K562 (cell line): Measurements from ENCODE around the gene TOMM22. TPM values are rescaled to one million over a fixed set of nuclear protein-coding genes. Genes with fewer than 3 reads are reported as not detected.
A peak's percentile ranks its signal among the peaks of the same experiment; 100 is the strongest.

Experiments used
- ARID1B ChIP-seq: fragments of 450-650 bp; IDR thresholded peaks from 2 replicates; pipeline ENCODE4 v1.6.1; 2016; ENCODE audit warnings: antibody characterized with exemption, mild to moderate bottlenecking, inconsistent platforms
- CBX3 ChIP-seq, 2 experiments: IDR thresholded peaks; 1 replicate in 1 of 2; 2 replicates in 1 of 2; pipeline ENCODE4 v1.6.1; 2012; ENCODE audit warnings: inconsistent platforms in 2 of 2, low read length in 2 of 2, borderline replicate concordance in 1 of 2, control low read depth in 1 of 2
- CLOCK ChIP-seq: fragments of 250-450 bp; sonication (Bioruptor Pico); IDR thresholded peaks from 2 replicates; pipeline ENCODE4 v1.4.0; 2020; ENCODE audit warnings: mild to moderate bottlenecking, moderate library complexity, borderline replicate concordance
- CTBP1 ChIP-seq: fragments of 450-650 bp; IDR thresholded peaks from 2 replicates; pipeline ENCODE4 v1.6.1; 2016; ENCODE audit warnings: borderline replicate concordance
- E2F5 ChIP-seq: sonication (generic); formaldehyde crosslinking; IDR thresholded peaks from 2 replicates; pipeline ENCODE4 v1.8.0; 2022; ENCODE audit warnings: mild to moderate bottlenecking, missing genetic modification reagents
- EHMT2 ChIP-seq: fragments of 450-650 bp; IDR thresholded peaks from 2 replicates; pipeline ENCODE4 v1.6.1; 2018; ENCODE audit warnings: antibody characterized with exemption
- FOXK2 ChIP-seq, 2 experiments: fragments of 450-650 bp; IDR thresholded peaks in 1 of 2; conservative IDR thresholded peaks in 1 of 2; 2 replicates each; pipeline ENCODE4 v1.6.1; 2016; ENCODE audit warnings: low read depth in 2 of 2, mild to moderate bottlenecking in 1 of 2
- GTF2F1 ChIP-seq: IDR thresholded peaks from 2 replicates; pipeline ENCODE4 v1.6.1; 2011; ENCODE audit warnings: low read depth, low read length, improper control_type of control experiment
- HMGN3 ChIP-seq: IDR thresholded peaks from 2 replicates; pipeline ENCODE4 v1.6.1; 2011; ENCODE audit warnings: borderline replicate concordance, low read depth, mild to moderate bottlenecking, mixed read lengths, low read length; ENCODE audit not compliant: insufficient read length; ENCODE audit errors: extremely low read depth
- ILF3 ChIP-seq: fragments of 450-650 bp; IDR thresholded peaks from 2 replicates; pipeline ENCODE4 v1.6.1; 2018; ENCODE audit warnings: antibody characterized with exemption, mild to moderate bottlenecking, moderate library complexity, borderline replicate concordance
- JUND ChIP-seq, 2 experiments: IDR thresholded peaks; 2 replicates in 1 of 2; 3 replicates in 1 of 2; pipeline ENCODE4 v1.6.1; 2011; ENCODE audit warnings: borderline replicate concordance in 2 of 2, low read depth in 2 of 2, low read length in 2 of 2, improper control_type of control experiment in 1 of 2, missing biosample characterization in 1 of 2, missing genetic modification characterization in 1 of 2, missing genetic modification reagents in 1 of 2
- KAT8 ChIP-seq: fragments of 450-650 bp; IDR thresholded peaks from 2 replicates; pipeline ENCODE4 v1.6.1; 2016; ENCODE audit warnings: low read depth, mild to moderate bottlenecking
- NFE2 ChIP-seq: IDR thresholded peaks from 2 replicates; pipeline ENCODE4 v1.6.1; 2014; ENCODE audit warnings: antibody characterized with exemption, low read depth
- NR2C1 ChIP-seq, 2 experiments: fragments of 450-650 bp; IDR thresholded peaks; 2 replicates each; pipeline ENCODE4 v1.6.1; 2017; ENCODE audit warnings: mild to moderate bottlenecking in 2 of 2, antibody characterized with exemption in 1 of 2, inconsistent platforms in 1 of 2, missing compliant biosample characterization in 1 of 2, missing genetic modification characterization in 1 of 2
- PHF20 ChIP-seq: fragments of 450-650 bp; IDR thresholded peaks from 2 replicates; pipeline ENCODE4 v1.6.1; 2018; ENCODE audit not compliant: partially characterized antibody
- RFX1 ChIP-seq: fragments of 450-650 bp; IDR thresholded peaks from 2 replicates; pipeline ENCODE4 v1.6.1; 2016; ENCODE audit warnings: mild to moderate bottlenecking, moderate library complexity
- RUNX1 ChIP-seq: sonication (generic); IDR thresholded peaks from 2 replicates; pipeline ENCODE4 v1.6.1; 2016; ENCODE audit warnings: antibody characterized with exemption, low read depth
- TFAP4 ChIP-seq: sonication (generic); formaldehyde crosslinking; IDR thresholded peaks from 2 replicates; pipeline ENCODE4 v1.8.0; 2022; ENCODE audit warnings: missing genetic modification reagents, mild to moderate bottlenecking, moderate library complexity, borderline replicate concordance
- ZEB2 ChIP-seq: fragments of 450-650 bp; IDR thresholded peaks from 2 replicates; pipeline ENCODE4 v1.6.1; 2016
- ZFX ChIP-seq: sonication (generic); formaldehyde crosslinking; IDR thresholded peaks from 2 replicates; pipeline ENCODE4 v1.8.0; 2022; ENCODE audit warnings: mild to moderate bottlenecking, missing genetic modification reagents, moderate library complexity
- ZNF449 ChIP-seq: fragments of 250-450 bp; sonication (Bioruptor Pico); IDR thresholded peaks from 2 replicates; pipeline ENCODE4 v1.8.0; 2022; ENCODE audit warnings: moderate library complexity, mild to moderate bottlenecking, inconsistent platforms
- ZNF512 ChIP-seq: IDR thresholded peaks from 2 replicates; pipeline ENCODE4 v1.6.1; 2016; ENCODE audit warnings: missing genetic modification characterization, missing compliant biosample characterization
- polyA plus RNA-seq, 8 experiments: library from polyadenylated mRNA; depleted of rRNA in 4 of 8; stranded (reverse) in 5 of 8; unstranded in 3 of 8; fragments of >200 nt; fragmentation: Nextera tagmentation in 2 of 8; fragmentation: Illumina TruSeq in 1 of 8; extraction: Ambion mirVana in 2 of 8; extraction: Trizol in 1 of 8; gene quantifications; 2 replicates each; pipeline versions ENCODE4 v1.2.1 to v1.2.3, GENCODE V29; 2011 to 2014; ENCODE audit warnings: inconsistent platforms in 1 of 8, missing spikeins in 1 of 8
- total RNA-seq, 7 experiments: library from RNA; depleted of rRNA in 6 of 7; stranded (reverse); fragments of >200 nt in 6 of 7; fragmentation: Illumina TruSeq in 2 of 7; extraction: Trizol in 2 of 7; gene quantifications; 2 replicates each; pipeline versions ENCODE4 v1.2.1 to v1.2.3, GENCODE V29; 2011 to 2021; ENCODE audit warnings: low replicate concordance in 1 of 7

TOMM22 gene
- total and polyA plus RNA-seq, 9 of the 15 experiments (the other 6 are each of a cell fraction or from before 2014, with no cell fraction given) = 25.8 to 108 (median 73.8) TPM

GRCh38 chr22:38707346-38707745 is 25.6 kb downstream of the TOMM22 start (continued):
- TF ChIP-seq NFE2 (no peak), GTF2F1 (no peak), ZNF449 (CRISPR knock-in tag) (no peak), ZNF512 (tag) (no peak), ILF3 (no peak), CBX3 (IDR thresholded peaks at IDR 0.05; ENCODE audit: borderline replicate concordance in 1 of 2, low read length in 2 of 2) (no peak), ZFX (CRISPR knock-in tag) (no peak), E2F5 (CRISPR knock-in tag) (no peak), KAT8 (no peak), RFX1 (no peak), NR2C1 (IDR thresholded peaks at IDR 0.05) (no peak), NR2C1 (tag; IDR thresholded peaks at IDR 0.05) (no peak), CTBP1 (peak; percentile 70), FOXK2 (conservative IDR thresholded peaks at IDR 0.05 in 1 of 2, IDR thresholded peaks at IDR 0.05 in 1 of 2; ENCODE audit: low read depth in 2 of 2) (peak in 1 of 2 experiments; percentile 27; a peak in 1 of 4 replicates), ARID1B (peak; percentile 58), HMGN3 (no peak), RUNX1 (no peak), PHF20 (no peak), JUND (IDR thresholded peaks at IDR 0.05; ENCODE audit: borderline replicate concordance, low read depth, low read length) (peak; percentile 77), JUND (tag; IDR thresholded peaks at IDR 0.05; ENCODE audit: borderline replicate concordance, low read depth, low read length) (peak; percentile 70; the same call in 1 of the 3 replicates), EHMT2 (no peak), CLOCK (no peak), ZEB2 (peak; percentile 76; the same call in 1 of the 2 replicates), TFAP4 (CRISPR knock-in tag) (no peak)
